Breast epithelium (tissue), 3 donors: ENCODE results near the gene GPR31.
"Not testable (repeated sequence)": the region's sequence is repeated elsewhere in the genome, so short reads cannot be mapped to it uniquely, and the experiment has no call there.

ENCODE experiments used
- CTCF ChIP-seq, 3 donors: fragments of 450-650 bp; IDR thresholded peaks; one replicate each; pipeline ENCODE4 v1.5.1; 2016 to 2017; ENCODE audit warnings: antibody characterized with exemption in 3 of 3, mild to moderate bottlenecking in 3 of 3, moderate library complexity in 3 of 3
- POLR2A ChIP-seq: fragments of 450-650 bp; IDR thresholded peaks from one replicate; pipeline ENCODE4 v1.6.1; 2016; ENCODE audit warnings: antibody characterized with exemption, mild to moderate bottlenecking, moderate library complexity

GRCh38 chr6:167193515-167194125, 35.8 kb upstream of the GPR31 start:
- not testable (repeated sequence) for TF ChIP-seq POLR2A; CTCF (IDR thresholded peaks at IDR 0.05)
